Thoracic aorta (tissue), 2 donors: ENCODE results near the gene MAP3K10. TPM values are rescaled to one million over a fixed set of nuclear protein-coding genes. Genes with fewer than 3 reads are reported as not detected.
A peak's percentile ranks its signal among the peaks of the same experiment; 100 is the strongest.

Source experiments
- ATAC-seq: fragments of 150-250 bp; one replicate; pipeline ENCODE4 v1.8.0; 2017; ENCODE audit warnings: low read depth; ENCODE audit not compliant: insufficient number of reproducible peaks, low FRiP score
- DNase-seq: peaks from one replicate; pipeline ENCODE4 v3.0.0-alpha.2; 2020; ENCODE audit warnings: low spot score
- H3K27ac ChIP-seq, 2 donors: fragments of 200-600 bp; sonication (generic); 1 replicate in 1 of 2; 2 replicates in 1 of 2; pipeline ENCODE4 v1.5.1; 2016; ENCODE audit warnings: mild to moderate bottlenecking in 2 of 2, moderate library complexity in 2 of 2
- H3K27me3 ChIP-seq: fragments of 200-600 bp; sonication (generic); replicated peaks from 2 replicates; pipeline ENCODE4 v1.6.0; 2016; ENCODE audit warnings: mild to moderate bottlenecking; ENCODE audit not compliant: insufficient read depth
- H3K36me3 ChIP-seq: fragments of 200-600 bp; sonication (generic); one replicate; pipeline ENCODE4 v1.5.1; 2016
- H3K4me1 ChIP-seq, 2 donors: fragments of 200-600 bp; sonication (generic); 1 replicate in 1 of 2; 2 replicates in 1 of 2; pipeline versions ENCODE4 v1.5.1 to v1.6.0; 2016; ENCODE audit warnings: low read depth in 2 of 2, mild to moderate bottlenecking in 1 of 2; ENCODE audit not compliant: control insufficient read depth in 1 of 2
- H3K4me3 ChIP-seq: fragments of 200-600 bp; sonication (generic); 2 replicates; pipeline ENCODE4 v1.5.1; 2016; ENCODE audit warnings: mild to moderate bottlenecking
- H3K9me3 ChIP-seq: fragments of 200-600 bp; sonication (generic); 2 replicates; pipeline ENCODE4 v1.5.1; 2016
- total RNA-seq, 2 donors: library from RNA; depleted of rRNA; stranded (reverse); fragments of >200 nt; gene quantifications; one replicate each; pipeline versions ENCODE4 v1.1.0 to v1.2.3, GENCODE V29; 2016
- TF ChIP-seq, protein P1 (sequence below): fragments of 200-600 bp; sonication (generic); IDR thresholded peaks from one replicate; pipeline ENCODE4 v1.5.1; 2019; ENCODE audit warnings: antibody characterized with exemption

Gene MAP3K10
- total RNA-seq, 2 donors from 2014 or later = 30.2 to 32.5 TPM

DNA sequence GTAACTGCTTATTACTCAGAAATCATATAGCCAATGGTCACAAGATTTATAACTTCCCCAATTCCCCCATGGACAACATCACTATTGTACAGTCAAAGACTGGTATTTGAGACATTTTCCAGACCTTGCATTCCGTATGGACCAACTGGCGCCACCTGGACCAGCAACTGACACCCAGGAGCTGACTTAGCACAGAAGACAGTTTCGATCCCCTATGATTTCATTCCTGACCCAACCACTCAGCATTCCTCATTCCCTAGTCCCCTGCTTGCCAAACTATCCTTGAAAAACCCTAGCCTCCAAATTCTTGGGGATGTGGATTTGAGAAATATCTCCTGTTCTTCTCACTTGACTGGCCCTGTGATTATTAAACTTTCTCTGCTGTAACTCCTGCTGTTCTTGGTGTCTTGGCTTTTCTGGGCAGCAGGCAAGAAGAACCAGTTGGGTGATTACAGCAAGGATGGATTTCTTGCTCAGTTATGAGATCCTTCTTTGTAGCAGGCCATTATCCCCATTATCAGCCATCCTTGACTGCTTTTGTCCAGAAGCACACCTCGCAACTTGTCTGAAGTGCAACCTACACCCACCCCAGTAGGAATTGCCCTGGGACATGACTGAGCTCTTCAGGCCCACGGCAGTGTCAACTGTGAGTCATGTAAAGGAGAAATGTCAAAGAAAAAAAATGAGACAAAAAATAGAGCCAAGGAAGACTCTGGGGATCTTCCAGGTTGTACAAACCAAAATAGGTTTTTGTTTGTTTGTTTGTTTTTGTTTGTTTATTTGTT lies 13.7 kb upstream of the MAP3K10 start:
- ATAC-seq (no peak), DNase-seq (no peak)
- Histone ChIP-seq H3K4me3 (no peak overlapping the region), H3K36me3 (no peaks in the 10 kb centered on the region), H3K27ac (no peak overlapping the region), H3K27me3 (no peaks in the 10 kb centered on the region), H3K4me1 (no peaks in the 10 kb centered on the region), H3K9me3 (no peaks in the 10 kb centered on the region)
- TF ChIP-seq, protein P1, sequence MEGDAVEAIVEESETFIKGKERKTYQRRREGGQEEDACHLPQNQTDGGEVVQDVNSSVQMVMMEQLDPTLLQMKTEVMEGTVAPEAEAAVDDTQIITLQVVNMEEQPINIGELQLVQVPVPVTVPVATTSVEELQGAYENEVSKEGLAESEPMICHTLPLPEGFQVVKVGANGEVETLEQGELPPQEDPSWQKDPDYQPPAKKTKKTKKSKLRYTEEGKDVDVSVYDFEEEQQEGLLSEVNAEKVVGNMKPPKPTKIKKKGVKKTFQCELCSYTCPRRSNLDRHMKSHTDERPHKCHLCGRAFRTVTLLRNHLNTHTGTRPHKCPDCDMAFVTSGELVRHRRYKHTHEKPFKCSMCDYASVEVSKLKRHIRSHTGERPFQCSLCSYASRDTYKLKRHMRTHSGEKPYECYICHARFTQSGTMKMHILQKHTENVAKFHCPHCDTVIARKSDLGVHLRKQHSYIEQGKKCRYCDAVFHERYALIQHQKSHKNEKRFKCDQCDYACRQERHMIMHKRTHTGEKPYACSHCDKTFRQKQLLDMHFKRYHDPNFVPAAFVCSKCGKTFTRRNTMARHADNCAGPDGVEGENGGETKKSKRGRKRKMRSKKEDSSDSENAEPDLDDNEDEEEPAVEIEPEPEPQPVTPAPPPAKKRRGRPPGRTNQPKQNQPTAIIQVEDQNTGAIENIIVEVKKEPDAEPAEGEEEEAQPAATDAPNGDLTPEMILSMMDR = no peak

DNA sequence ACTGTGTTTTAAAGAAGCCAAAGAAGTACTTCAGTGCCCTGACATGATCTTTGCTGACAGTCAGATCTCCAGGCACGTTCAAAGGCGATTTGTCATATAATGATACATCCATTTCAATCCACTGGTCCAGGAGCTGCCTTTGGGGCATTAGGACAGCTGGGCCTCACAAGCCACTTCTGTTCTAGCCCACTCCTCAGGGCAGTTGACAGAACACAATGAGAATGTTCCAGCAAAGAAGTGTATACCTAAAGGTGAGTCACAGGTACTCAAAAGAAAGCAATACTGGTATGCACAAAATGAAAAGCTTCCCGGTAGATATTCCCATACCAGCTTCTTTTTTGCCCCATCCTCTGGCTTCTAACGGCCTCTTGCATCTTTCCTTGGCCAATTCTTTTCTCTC lies 12.5 kb upstream of the MAP3K10 start:
- Histone ChIP-seq H3K27me3 (no peaks in the 10 kb centered on the region), H3K4me3 (no peak overlapping the region), H3K4me1 (no peaks in the 10 kb centered on the region), H3K27ac (no peak overlapping the region), H3K36me3 (no peaks in the 10 kb centered on the region), H3K9me3 (no peaks in the 10 kb centered on the region)
- TF ChIP-seq, protein P1 = no peak
- DNase-seq = no peak
- no peak for ATAC-seq

DNA sequence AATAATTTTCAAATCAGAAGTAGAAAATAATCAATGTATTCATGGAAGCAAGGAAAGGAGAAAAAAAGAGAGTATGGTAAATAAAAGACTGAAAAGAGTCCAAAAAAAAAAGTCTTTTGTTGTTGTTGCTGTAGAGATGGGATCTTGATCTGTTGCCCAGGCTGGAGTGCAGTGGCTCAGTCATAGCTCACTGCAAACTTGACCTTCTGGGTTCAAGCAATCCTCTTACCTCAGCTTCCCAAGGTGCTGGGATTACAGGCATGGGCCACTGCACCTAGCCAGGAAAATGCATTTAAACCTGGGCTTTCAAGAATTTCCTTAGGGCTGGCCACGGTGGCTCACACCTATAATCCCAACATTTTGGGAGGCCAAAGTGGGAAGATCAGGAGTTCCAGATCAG lies 7.0 kb upstream of the MAP3K10 start:
- no peak for ATAC-seq
- H3K27me3 ChIP-seq = no peaks in the 10 kb centered on the region
- H3K36me3 ChIP-seq = no peaks in the 10 kb centered on the region
- no peaks in the 10 kb centered on the region for H3K4me1 ChIP-seq
- no peak for DNase-seq
- TF ChIP-seq, protein P1 = no peak
- no peak overlapping the region for H3K4me3 ChIP-seq
- no peaks in the 10 kb centered on the region for H3K9me3 ChIP-seq
- no peak overlapping the region for H3K27ac ChIP-seq

DNA sequence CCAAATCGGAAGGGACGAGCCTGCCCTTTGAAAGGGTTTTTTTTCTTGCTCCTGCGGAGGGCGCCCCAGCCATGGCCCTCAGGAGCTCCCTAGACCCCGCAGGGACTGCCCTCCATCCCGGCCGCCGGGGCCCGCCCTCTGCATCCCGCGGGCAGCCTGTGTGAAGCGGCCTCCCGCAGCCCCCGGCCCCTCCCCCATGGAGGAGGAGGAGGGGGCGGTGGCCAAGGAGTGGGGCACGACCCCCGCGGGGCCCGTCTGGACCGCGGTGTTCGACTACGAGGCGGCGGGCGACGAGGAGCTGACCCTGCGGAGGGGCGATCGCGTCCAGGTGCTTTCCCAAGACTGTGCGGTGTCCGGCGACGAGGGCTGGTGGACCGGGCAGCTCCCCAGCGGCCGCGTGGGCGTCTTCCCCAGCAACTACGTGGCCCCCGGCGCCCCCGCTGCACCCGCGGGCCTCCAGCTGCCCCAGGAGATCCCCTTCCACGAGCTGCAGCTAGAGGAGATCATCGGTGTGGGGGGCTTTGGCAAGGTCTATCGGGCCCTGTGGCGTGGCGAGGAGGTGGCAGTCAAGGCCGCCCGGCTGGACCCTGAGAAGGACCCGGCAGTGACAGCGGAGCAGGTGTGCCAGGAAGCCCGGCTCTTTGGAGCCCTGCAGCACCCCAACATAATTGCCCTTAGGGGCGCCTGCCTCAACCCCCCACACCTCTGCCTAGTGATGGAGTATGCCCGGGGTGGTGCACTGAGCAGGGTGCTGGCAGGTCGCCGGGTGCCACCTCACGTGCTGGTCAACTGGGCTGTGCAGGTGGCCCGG lies 815 bp downstream of the MAP3K10 start:
- H3K4me3 ChIP-seq = peak overlapping the region; percentile 100
- no peak for ATAC-seq
- no peaks in the 10 kb centered on the region for H3K36me3 ChIP-seq
- H3K9me3 ChIP-seq = no peaks in the 10 kb centered on the region
- H3K27me3 ChIP-seq = no peaks in the 10 kb centered on the region
- DNase-seq = no peak
- TF ChIP-seq, protein P1 = no peak
- H3K4me1 ChIP-seq = peaks cover 10 to 28% of the 10 kb centered on the region in 2 donors
- peak overlapping the region in 1 of 2 donors; percentile 38 for H3K27ac ChIP-seq
